GM19467 (cell line): ENCODE measurements around the gene SDCCAG8.
"Not testable (repeated sequence)": the region's sequence is repeated elsewhere in the genome, so short reads cannot be mapped to it uniquely, and the experiment has no call there.

ENCODE experiments used
- ATAC-seq: cut with Tn5 transposase; IDR thresholded peaks from one replicate; pipeline ENCODE4 v1.9.1; 2021; ENCODE audit warnings: mild to moderate bottlenecking, moderate library complexity; ENCODE audit not compliant: unreplicated experiment

Gene SDCCAG8

GRCh38 chr1:243323491-243323890, 67.7 kb downstream of the SDCCAG8 start:
- ATAC-seq, result no peak

- no peak for ATAC-seq
Measured at GRCh38 chr1:243325305-243325890, 69.6 kb downstream of the SDCCAG8 start.

- no peak for ATAC-seq
Measured at GRCh38 chr1:243332440-243332839, 76.6 kb downstream of the SDCCAG8 start.

- ATAC-seq, result no peak
Measured at GRCh38 chr1:243335292-243335691, 79.5 kb downstream of the SDCCAG8 start.

- no peak for ATAC-seq
Measured at GRCh38 chr1:243336163-243336562, 80.3 kb downstream of the SDCCAG8 start.

GRCh38 chr1:243338848-243339247, 83.0 kb downstream of the SDCCAG8 start:
- not testable (repeated sequence) for ATAC-seq

- no peak for ATAC-seq
Measured at GRCh38 chr1:243341074-243341473, 85.2 kb downstream of the SDCCAG8 start.

- no peak for ATAC-seq
Measured at GRCh38 chr1:243343970-243344937, 88.4 kb downstream of the SDCCAG8 start.

- no peak for ATAC-seq
Measured at GRCh38 chr1:243345205-243345604, 89.4 kb downstream of the SDCCAG8 start.

GRCh38 chr1:243346016-243346415, 90.2 kb downstream of the SDCCAG8 start:
- no peak for ATAC-seq

GRCh38 chr1:243346468-243346867, 90.6 kb downstream of the SDCCAG8 start:
- no peak for ATAC-seq

GRCh38 chr1:243348331-243348730, 92.5 kb downstream of the SDCCAG8 start:
- no peak for ATAC-seq

- ATAC-seq, result no peak
Measured at GRCh38 chr1:243349128-243349527, 93.3 kb downstream of the SDCCAG8 start.

- no peak for ATAC-seq
Measured at GRCh38 chr1:243351337-243351736, 95.5 kb downstream of the SDCCAG8 start.

- ATAC-seq, result no peak
Measured at GRCh38 chr1:243354511-243355153, 98.8 kb downstream of the SDCCAG8 start.

GRCh38 chr1:243363832-243364231, 108.0 kb downstream of the SDCCAG8 start:
- no peak for ATAC-seq

GRCh38 chr1:243364330-243364729, 108.5 kb downstream of the SDCCAG8 start:
- no peak for ATAC-seq

- no peak for ATAC-seq
Measured at GRCh38 chr1:243364866-243365265, 109.0 kb downstream of the SDCCAG8 start.

- ATAC-seq, result no peak
Measured at GRCh38 chr1:243367314-243367713, 111.5 kb downstream of the SDCCAG8 start.

- no peak for ATAC-seq
Measured at GRCh38 chr1:243374412-243374811, 118.6 kb downstream of the SDCCAG8 start.

GRCh38 chr1:243375596-243375995, 119.8 kb downstream of the SDCCAG8 start:
- ATAC-seq, result no peak

GRCh38 chr1:243378669-243379068, 122.8 kb downstream of the SDCCAG8 start:
- no peak for ATAC-seq
